Raji (cell line): ENCODE results near the gene AHNAK.

ENCODE experiments used
- POLR2A ChIP-seq: IDR thresholded peaks from 2 replicates; pipeline ENCODE4 v1.6.1; 2011; ENCODE audit warnings: low read depth, low read length, control low read depth; ENCODE audit not compliant: insufficient read depth

AHNAK gene

DNA sequence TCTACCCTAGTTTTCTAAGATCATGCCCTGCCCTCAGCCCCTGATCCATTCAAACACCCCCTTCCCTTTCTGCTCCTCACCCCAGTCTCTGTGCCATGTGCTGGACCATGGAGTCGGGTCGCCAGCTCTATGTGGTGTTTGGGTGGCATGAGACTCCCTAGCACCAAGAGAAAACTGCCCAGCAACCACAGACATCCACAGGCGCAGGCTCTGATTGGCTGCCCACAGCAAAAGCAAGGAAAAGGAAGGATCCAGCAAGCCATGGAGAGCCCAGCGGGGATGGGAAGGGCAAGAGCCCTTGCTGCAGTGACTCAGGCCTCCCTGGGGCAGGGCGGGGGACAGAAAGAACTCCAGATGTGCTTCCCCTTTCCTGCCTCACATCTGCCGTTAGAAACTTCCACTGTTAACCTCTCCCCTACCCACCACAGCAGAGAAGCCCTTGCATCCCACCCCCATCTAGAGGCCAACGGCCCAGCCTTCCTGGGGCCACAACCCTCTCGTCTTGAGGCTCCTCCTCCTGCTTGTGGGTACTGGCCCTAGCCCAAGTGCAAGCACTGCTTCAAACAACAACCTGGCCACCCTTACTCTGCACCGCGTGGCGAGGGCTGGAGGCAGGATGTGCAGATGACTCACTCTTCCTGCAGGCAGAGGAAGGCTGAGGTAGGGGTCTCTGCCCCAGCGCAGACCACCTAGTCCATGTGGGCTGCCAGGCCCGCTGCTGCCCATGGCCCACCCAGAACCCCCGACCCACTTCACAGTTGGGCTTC lies 9.7 kb upstream of the AHNAK start:
- TF ChIP-seq POLR2A, result peak; percentile 35; the same call in 1 of the 2 replicates

DNA sequence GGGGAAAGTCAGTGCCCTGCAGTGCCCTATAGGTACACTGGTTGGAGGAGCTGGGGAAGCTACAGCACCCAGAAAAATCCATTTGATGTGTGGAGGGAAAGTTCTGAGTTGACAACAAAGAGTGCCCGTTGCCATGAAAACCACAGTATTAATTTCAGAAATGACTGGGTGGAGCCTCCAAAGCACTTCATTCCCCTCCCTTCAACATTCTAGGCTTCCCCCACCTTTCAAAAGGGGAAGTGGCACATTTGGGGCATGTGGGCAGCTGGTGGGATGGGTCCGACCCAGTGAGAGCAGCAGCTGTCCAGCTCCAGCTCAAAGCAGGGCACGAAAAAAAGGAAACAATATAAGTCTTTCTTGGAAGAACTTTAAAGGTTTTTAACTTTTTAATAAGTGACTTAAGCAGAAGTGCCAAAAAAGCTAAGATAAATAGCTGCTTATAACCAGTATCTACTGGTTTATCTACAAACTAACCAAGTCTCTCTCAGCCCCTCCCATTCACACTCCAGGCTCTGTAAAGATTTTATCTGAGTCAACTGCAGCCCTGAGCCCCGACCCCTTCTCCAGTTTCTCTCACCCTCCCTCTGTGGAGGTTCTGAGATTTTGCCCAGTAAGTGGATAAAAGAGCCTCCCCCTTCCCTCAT lies 9.0 kb upstream of the AHNAK start:
- no peak for TF ChIP-seq POLR2A

DNA sequence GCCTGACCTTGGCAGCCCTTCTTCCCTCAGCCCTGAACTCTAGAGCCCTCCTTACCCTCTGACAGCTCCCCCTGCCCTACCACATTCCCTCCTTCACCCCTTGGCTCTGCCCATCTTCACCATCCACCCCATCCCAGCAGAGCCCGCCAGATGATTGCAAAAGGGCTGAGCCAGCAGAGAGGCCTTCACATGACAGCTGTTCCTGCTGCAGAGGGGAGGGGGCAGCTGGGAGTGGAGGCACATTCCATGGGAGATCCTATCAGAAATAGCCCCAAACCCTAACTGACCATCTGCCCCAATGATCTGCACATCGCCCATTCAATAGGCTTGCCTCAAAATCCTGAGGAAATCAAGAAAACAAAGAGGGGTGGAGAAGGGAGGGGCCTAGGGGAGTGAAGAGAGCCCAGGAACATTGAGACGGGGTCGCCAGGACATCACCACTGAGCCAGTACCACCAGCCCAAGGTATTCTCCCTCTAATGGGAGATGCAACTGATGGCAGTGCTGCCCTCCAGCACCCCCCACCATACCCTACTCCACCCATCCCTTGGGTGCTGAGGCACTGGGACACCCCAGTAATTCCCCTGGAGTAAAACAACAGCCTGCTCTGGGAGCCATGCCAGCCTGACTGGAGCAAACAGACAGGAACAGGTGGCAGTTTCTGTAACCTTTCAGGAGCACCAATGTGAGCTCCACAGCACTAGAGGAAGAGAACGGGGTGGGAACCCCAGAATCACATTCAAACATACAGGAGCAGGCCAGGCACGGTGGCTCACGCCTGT lies 8.0 kb upstream of the AHNAK start:
- TF ChIP-seq POLR2A, result no peak

DNA sequence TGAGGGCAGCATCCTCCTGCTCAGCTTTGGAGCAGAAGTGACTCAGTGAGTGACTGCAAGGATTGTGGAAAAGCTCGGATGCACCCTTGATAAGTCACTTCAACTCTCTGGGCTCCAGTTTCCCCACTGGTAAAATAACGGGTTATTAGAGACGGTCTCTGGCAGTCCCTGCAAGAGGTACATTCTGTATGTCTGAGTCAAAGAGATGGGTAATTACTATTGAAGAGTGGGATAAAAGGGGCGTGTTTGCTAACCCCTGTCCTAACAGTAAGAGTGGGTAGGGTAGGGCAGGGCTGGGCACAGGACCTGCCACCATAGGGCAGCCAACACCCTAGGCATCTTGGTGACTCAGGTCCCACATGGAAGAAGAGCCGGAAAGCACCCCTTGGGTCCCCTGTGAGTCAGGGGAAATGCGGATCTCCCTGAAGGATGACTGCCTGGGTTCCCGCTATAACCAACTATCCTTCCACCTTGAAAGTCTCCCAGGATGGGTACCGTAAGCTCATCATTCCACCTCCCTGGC lies 7.3 kb upstream of the AHNAK start:
- no peak for TF ChIP-seq POLR2A

DNA sequence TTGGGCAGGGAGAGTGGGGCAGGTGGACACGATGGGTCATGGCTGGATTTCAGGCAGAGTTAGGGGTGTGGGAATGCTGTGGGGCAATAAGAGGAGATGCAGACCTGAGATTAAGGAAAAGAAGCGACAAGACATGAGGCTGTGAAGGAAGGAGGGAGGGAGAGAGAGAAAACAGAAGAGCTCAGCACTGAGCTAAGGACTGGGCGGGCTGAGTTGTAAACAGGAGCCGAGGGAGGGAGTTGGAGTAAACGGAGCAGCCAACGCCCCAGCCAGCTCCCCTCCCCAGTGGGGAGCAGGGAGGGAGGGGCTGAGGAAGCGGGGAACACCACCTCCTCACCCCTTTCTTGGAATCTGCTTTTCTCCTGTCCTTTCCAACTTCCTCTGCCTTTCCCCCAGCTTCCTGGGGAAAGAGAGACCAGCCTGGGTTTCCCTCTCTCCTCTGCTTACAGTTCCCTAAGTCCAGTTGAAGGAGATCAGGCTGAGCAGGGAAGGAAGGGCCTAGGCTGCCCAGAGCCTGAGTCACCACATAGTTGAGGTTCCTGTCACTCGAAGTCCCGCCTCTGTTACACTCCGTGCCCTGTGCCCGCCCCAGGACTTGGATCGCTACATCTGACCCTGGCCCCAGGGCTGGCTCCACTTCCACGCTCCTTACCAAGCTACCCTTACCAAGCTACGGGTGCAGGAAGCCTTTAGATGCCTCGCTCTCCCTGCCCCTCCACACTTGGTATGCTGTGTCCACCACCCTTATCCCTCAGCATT lies 6.7 kb upstream of the AHNAK start:
- TF ChIP-seq POLR2A, result no peak

DNA sequence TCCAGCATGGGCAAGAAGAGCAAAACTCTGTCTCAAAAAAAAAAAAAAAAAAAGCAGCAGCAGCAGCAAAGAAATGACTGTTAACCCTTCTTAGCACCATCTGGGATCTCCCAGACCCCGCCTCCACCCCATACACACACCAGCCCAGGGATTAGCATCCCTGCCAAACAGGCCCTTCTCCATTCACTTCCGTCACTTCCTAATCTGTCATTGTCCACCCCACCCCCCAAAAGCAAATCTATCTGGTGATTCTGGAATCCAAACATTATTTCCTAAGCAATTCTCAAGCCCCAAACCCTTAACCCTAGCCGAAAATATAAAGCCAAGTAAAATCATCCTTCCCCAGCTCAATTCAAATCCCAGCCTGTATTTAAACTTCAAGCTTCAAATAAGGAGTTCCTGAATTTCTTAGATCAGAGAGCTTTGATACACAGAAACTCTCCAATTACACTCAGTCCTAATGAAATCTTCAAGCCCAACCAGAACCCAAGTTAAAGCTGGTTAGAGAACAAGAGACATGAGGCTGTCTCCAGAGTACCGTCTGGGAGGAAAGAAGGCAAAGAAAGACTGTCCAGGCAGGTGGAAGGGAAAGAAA lies 6.0 kb upstream of the AHNAK start:
- TF ChIP-seq POLR2A, result no peak

DNA sequence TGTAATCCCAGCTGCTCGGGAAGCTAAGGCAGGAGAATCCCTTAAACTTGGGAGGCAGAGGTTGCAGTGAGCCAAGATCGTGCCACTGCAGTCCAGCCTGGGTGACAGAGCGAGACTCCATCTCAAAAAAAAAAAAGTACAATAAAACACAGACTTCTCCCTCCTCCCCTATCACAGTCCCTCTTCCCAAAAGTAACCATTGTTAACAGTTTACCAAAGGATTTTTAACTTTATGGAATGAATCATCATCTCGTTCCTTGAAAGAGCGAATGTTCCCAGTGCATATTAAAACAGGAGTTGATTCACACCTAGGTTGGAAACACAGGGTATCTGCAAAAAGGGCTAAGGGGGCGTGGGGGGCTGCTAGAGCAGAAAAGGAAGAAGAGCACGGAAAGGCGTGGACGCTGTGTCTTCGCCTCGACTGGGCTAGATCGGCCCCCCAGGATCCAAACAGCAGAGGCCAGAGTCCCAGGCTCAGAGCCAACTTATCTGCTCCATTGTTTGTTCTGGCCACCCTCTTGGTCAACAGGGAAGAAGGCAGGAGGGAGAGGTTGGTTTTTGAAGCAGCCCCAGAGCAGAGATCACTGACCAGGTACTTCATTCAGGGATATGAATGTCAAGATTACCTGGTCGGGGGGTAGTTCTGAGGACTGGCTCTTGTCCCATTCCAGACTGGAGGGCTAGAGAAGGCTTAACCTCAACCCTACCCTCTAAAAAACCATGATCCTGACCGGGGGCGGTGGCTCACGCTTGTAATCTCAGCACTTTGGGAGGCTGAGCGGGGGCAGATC lies 2.1 kb upstream of the AHNAK start:
- TF ChIP-seq POLR2A, result no peak

DNA sequence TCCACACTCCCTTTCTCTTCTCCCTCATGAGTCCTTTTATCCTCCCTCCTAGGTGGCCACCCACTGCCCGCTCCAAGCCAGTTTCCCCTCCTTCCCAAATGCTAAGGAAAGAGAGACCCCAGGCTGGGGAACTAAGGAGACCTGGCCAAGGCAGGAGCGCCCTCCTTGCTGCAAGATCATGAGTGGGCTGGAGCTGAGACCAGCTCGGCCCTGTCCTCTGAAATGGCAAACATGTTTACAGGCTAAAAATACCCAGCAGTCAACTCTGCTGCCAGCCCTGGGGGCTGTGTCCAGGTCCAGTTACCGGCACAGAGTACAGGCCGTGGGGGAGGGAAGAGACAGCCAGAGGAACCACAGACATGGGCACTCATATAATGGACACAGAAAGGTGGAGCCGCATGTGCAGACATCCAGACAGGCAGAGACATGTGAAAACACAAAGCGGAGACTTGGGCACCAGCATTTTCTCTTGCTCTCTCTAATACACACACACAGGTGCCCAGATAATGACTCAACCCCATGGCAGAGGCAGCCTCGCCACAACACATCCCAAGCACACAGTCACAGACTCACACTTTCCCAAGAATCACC lies 1.2 kb upstream of the AHNAK start:
- TF ChIP-seq POLR2A, result no peak

DNA sequence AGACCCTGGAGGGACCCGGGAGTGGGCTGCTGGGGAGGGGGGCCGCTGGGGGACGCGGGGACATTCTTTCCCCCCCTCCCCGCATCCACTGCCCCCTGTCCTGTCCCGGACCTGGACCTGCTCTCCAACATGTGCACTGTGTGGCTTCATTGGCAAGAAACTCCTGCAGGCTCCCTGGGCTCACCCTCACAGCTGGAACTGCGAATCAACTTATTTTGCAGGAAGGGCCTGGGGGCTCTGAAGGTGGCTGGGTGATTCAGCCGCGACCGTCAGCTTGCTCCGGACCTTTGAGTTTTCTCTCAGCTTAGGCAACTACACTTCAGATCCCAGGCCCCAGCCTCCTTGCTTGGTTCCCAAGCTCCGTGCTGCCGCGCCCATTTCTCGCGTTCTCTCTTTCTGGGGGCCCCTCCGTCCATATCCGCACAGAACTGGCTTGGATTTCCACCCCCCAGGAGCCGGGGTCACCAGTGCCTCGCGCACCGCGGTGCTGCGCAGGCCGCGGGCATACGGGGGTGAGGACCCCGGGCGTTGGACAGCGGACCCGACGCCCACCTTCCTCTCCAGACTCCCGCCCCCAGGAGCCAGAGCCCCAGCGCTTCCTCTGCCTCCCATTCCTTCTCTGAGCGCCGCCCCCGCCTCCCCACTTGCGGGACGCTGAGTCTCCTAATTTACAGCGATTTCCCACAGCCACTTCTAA lies 471 bp upstream of the AHNAK start:
- no peak for TF ChIP-seq POLR2A

DNA sequence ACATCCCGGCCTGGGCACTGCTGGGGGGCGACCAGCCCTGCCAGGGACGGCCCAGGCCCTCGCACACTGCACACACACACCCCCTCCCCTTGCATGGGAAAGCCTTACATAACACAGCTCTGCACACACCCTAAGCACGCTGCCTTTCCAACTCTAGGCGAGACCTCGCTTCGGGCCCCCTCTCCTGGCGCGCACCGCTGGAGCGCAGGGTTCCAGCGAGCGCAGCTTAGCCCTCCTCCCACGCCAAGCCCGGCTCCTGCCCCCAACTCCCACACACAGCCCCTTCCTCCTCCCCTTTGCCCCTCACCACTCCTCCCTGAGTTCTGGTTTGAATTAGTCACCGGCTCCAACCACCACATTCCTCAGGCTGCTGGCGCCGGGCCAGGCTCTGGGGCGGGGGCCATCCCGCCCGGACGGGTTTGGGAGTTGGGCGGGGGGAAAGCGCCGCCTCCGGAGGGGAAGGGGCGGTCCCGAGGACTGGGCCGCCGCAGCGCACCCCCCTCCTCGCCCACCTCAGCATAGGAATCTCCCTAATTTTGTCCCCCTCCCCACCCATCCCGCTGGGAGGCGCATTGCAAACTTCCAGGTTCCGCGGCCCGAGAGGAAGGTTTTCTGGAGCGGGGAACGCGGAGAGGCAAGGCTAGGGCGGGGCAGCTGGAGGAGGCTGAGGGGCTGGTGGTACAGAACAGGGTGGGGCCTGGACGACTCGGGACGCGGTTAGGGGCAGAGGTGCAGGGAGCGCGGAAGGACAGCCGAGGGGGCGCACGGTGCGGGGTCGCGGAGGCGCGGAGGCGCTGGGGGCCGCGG lies 966 bp downstream of the AHNAK start:
- TF ChIP-seq POLR2A, result no peak

DNA sequence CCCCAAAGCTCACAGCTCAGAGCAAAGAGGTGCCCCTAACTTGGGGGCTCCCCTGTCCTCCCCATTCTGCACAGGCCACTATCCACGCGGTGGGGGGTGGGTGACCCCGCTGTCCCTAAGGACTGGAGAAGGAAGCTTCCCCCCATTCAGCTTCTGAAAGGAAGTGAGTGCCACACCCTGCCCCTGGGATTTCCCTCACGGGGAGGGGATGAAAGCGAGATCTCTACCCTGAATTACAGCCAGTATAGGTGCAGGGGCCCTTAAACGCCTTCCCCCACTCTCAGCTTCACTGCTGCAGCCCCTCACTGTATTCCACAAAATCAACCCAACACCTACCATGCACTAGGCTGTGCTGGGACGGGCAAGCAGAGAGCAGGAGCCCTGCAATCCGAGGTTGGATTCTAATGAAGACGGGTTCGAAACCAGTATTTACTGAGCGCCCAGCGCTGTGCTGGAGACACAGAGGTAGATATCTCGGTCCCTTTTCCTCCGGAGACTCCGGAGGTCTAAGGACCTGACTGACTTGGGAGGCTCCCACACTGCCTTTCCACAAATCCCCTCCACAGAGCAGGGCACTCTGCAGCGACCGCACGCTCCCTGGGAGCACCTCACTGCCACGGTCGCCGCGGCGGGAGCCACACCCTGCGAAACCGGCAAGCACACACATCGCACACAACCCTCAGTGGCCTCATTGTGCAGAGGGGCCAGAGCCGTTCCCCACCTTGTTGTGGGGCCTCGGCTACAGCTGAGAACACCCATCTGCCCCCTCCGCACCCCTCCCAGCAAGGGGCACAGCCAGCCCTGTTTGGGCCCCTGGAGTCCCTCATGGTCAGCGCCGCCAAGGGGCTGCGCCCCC lies 1.8 kb downstream of the AHNAK start:
- no peak for TF ChIP-seq POLR2A
